ENCODE results near the gene SH3BP4. TPM values are rescaled to one million over a fixed set of nuclear protein-coding genes. Genes with fewer than 3 reads are reported as not detected.
A peak's percentile ranks its signal among the peaks of the same experiment; 100 is the strongest.

Gene SH3BP4
- polyA plus RNA-seq, 2 of the 4 experiments (the other 2 are of a cell fraction): 22.6 to 35.7 TPM

GRCh38 chr2:235095569-235095968 lies 143.8 kb downstream of the SH3BP4 start:
- FAIRE-seq (no peak), ATAC-seq (no peak), DNase-seq (ENCODE audit: low read depth in 1 of 2, low spot score in 1 of 2) (no peak)
- POLR2A ChIA-PET: no interaction called here
- no peak overlapping the region for H3K4me2 ChIP-seq
- H3K4me3 ChIP-seq: no peak overlapping the region
- 49% methylated on average over 2 of the region's 2 CpGs for WGBS (ENCODE audit: missing lambda C conversion rate)
- CTCF ChIA-PET: interaction anchor here (3.6 kb wide), 1 partner anchor 11 kb away, joined by 19 read pairs; no protein-coding TSS in a partner anchor
- H3K9me3 ChIP-seq: no peaks in the 10 kb centered on the region
- TF ChIP-seq FOSL2 (IDR thresholded peaks at IDR 0.05) (no peak), FOSL2 (CRISPR knock-in tag; IDR thresholded peaks at IDR 0.05) (peak; percentile 23; the same call in 1 of the 2 replicates), MAFK (IDR thresholded peaks at IDR 0.05; ENCODE audit: partially characterized antibody) (no peak)
- H3K4me1 ChIP-seq: peaks cover 30% of the 10 kb centered on the region
- peak overlapping the region in 1 of 2 experiments; percentile 83; a peak in 3 of 6 replicates for H3K27ac ChIP-seq

DNA sequence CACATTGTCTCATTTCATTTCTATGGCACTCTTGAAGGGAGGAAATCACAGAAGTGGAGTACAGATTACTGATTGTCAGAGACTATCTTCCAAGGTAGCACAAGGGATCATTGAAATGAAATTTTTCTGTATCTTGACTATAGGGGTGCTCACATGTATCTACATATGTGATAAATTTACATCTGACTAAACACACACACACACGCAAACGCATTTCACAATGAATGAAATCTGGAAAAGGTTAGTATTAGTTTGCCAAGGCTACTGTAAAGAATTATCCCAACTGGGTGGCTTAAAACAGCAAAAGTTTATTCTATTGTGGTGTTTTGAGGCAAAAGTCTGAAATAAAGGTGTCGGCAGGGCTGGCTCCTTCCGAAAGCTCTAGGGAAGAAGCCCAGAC lies 144.6 kb downstream of the SH3BP4 start:
- Histone ChIP-seq H3K9me3 (no peaks in the 10 kb centered on the region), H3K4me2 (no peak overlapping the region), H3K4me3 (no peak overlapping the region), H3K27ac (peak overlapping the region; percentile 80 to 83; a peak in 4 of 6 replicates), H3K4me1 (peaks cover 34% of the 10 kb centered on the region)
- no peak for FAIRE-seq
- TF ChIP-seq HOXA7 (CRISPR knock-in tag; IDR thresholded peaks at IDR 0.05): no peak
- TF ChIP-seq POLR2A (IDR thresholded peaks at IDR 0.05; ENCODE audit: low read length): no peak
- TF ChIP-seq JUN (IDR thresholded peaks at IDR 0.05): no peak
- TF ChIP-seq FOSB (CRISPR knock-in tag; IDR thresholded peaks at IDR 0.05): no peak
- no peak for TF ChIP-seq MYC (IDR thresholded peaks at IDR 0.05; ENCODE audit: borderline replicate concordance, low read length)
- no peak for TF ChIP-seq TFCP2L1 (CRISPR knock-in tag; IDR thresholded peaks at IDR 0.05)
- TF ChIP-seq JUNB (IDR thresholded peaks at IDR 0.05): no peak
- no peak for TF ChIP-seq RNF2 (IDR thresholded peaks at IDR 0.05; ENCODE audit: borderline replicate concordance, low read depth)
- no peak for TF ChIP-seq PHF8 (IDR thresholded peaks at IDR 0.05; ENCODE audit: borderline replicate concordance, low read depth)
- no peak for TF ChIP-seq ZSCAN20 (CRISPR knock-in tag; IDR thresholded peaks at IDR 0.05)
- no peak for TF ChIP-seq SMC3 (IDR thresholded peaks at IDR 0.05)
- TF ChIP-seq CBX8 (IDR thresholded peaks at IDR 0.05): no peak
- no peak for TF ChIP-seq CTCF (IDR thresholded peaks at IDR 0.05)
- TF ChIP-seq TP53 (CRISPR knock-in tag; IDR thresholded peaks at IDR 0.05): no peak
- CTCF ChIA-PET: interaction anchor here (3.6 kb wide), 1 partner anchor 10 kb away, joined by 19 read pairs; no protein-coding TSS in a partner anchor
- DNase-seq (ENCODE audit: low read depth in 1 of 2, low spot score in 1 of 2): no peak
- POLR2A ChIA-PET: no interaction called here
- no peak for ATAC-seq
- WGBS (ENCODE audit: missing lambda C conversion rate): 90% methylated on average over 4 of the region's 4 CpGs

DNA sequence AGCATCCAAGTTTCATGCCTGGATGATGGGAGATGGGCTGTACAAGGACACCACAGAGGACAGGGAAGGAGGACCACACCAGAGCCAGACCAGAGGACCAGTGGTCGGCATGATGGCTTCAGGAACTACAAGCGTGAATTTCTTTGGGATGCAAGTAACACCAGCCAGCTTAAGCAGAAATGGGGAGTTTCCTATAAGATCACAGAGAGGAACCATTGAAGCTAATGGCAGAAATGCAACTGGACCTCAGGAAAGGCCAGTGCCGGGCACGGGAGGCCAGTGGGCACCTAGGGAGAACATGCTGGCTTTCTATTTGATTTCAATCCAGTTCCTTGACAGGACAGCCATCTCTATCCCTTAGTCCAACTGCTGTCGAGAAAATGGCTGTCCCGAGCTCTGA lies 145.4 kb downstream of the SH3BP4 start:
- Histone ChIP-seq H3K27ac (peak overlapping the region; percentile 80 to 83), H3K9me3 (no peaks in the 10 kb centered on the region), H3K4me1 (peaks cover 34% of the 10 kb centered on the region), H3K4me3 (no peak overlapping the region), H3K4me2 (no peak overlapping the region)
- TF ChIP-seq ESRRA (IDR thresholded peaks at IDR 0.05; ENCODE audit: borderline replicate concordance, low read length) (no peak), HMGXB4 (CRISPR knock-in tag; IDR thresholded peaks at IDR 0.05; ENCODE audit: borderline replicate concordance) (no peak), ZC3H11A (IDR thresholded peaks at IDR 0.05) (no peak), TP53 (CRISPR knock-in tag; IDR thresholded peaks at IDR 0.05) (no peak), CEBPB (IDR thresholded peaks at IDR 0.05) (no peak), FOSB (CRISPR knock-in tag; IDR thresholded peaks at IDR 0.05) (no peak), GATA3 (IDR thresholded peaks at IDR 0.05; ENCODE audit: borderline replicate concordance) (no peak), FOXS1 (CRISPR knock-in tag; IDR thresholded peaks at IDR 0.05) (no peak), BHLHE40 (IDR thresholded peaks at IDR 0.05; ENCODE audit: low read depth, low read length) (no peak), RFX5 (IDR thresholded peaks at IDR 0.05) (no peak), CTCF (IDR thresholded peaks at IDR 0.05) (no peak), JUN (IDR thresholded peaks at IDR 0.05) (no peak), JUNB (IDR thresholded peaks at IDR 0.05) (no peak), BCL3 (IDR thresholded peaks at IDR 0.05) (no peak), ZSCAN20 (CRISPR knock-in tag; IDR thresholded peaks at IDR 0.05) (no peak), CBX8 (IDR thresholded peaks at IDR 0.05) (no peak), HEYL (CRISPR knock-in tag; IDR thresholded peaks at IDR 0.05) (no peak), RNF2 (IDR thresholded peaks at IDR 0.05; ENCODE audit: borderline replicate concordance, low read depth) (no peak), HOXB5 (CRISPR knock-in tag; IDR thresholded peaks at IDR 0.05) (no peak)
- ChIA-PET POLR2A (no interaction called here), CTCF (interaction anchor here (1.2 to 3.6 kb wide), 5 partner anchors 9 to 552 kb away, joined by 3 to 19 read pairs (median 5); no protein-coding TSS in a partner anchor)
- whole genome bisulfite sequencing (ENCODE audit: missing lambda C conversion rate): 92% methylated on average over 6 of the region's 6 CpGs
- DNase-seq (ENCODE audit: low read depth in 1 of 2, low spot score in 1 of 2) (no peak), ATAC-seq (no peak), FAIRE-seq (no peak)

All from A549 (cell line).